Stimulated activated CD4-positive, alpha-beta T cell treated with anti-CD3 and anti-CD28 coated beads, Interleukin-12 subunit alpha, Interleukin-12 subunit beta, amount 100 ng/mL, for 48 hours (primary cell): ENCODE results near the gene CFAP206.

ENCODE experiments used
- DNase-seq, 3 donors: peaks; one replicate each; pipeline ENCODE4 v3.0.0-alpha.2; 2020; ENCODE audit warnings: low read depth in 2 of 3, low spot score in 1 of 3

Gene CFAP206

GRCh38 chr6:87407901-87408720 is at the start of gene CFAP206:
Gene CFAP206, plus strand, starts transcription at chr6:87407972. Its CDS starts 1,868 bp downstream, at chr6:87409840.
- peak; percentile 60 to 70 (median 60) for DNase-seq

GRCh38 chr6:87364602-87365252 is 43.0 kb upstream of the CFAP206 start:
- no peak for DNase-seq

- DNase-seq: no peak
Measured at GRCh38 chr6:87366072-87366827, 41.5 kb upstream of the CFAP206 start.

GRCh38 chr6:87366899-87367298 is 40.9 kb upstream of the CFAP206 start:
- DNase-seq: no peak

- no peak for DNase-seq
Measured at GRCh38 chr6:87373377-87373776, 34.4 kb upstream of the CFAP206 start.

- no peak for DNase-seq
Measured at GRCh38 chr6:87375315-87375714, 32.5 kb upstream of the CFAP206 start.

- no peak for DNase-seq
Measured at GRCh38 chr6:87376643-87377042, 31.1 kb upstream of the CFAP206 start.

- no peak for DNase-seq
Measured at GRCh38 chr6:87378947-87379346, 28.8 kb upstream of the CFAP206 start.

- DNase-seq: no peak
Measured at GRCh38 chr6:87382861-87383260, 24.9 kb upstream of the CFAP206 start.

- no peak for DNase-seq
Measured at GRCh38 chr6:87384038-87384437, 23.7 kb upstream of the CFAP206 start.

- no peak for DNase-seq
Measured at GRCh38 chr6:87384449-87384848, 23.3 kb upstream of the CFAP206 start.

- no peak for DNase-seq
Measured at GRCh38 chr6:87391334-87391733, 16.4 kb upstream of the CFAP206 start.

GRCh38 chr6:87393026-87393622 is 14.6 kb upstream of the CFAP206 start:
- peak in 1 of 3 donors; percentile 62 for DNase-seq

GRCh38 chr6:87395431-87395830 is 12.3 kb upstream of the CFAP206 start:
- no peak for DNase-seq

GRCh38 chr6:87396595-87397392 is 11.0 kb upstream of the CFAP206 start:
- no peak for DNase-seq

- DNase-seq: no peak
Measured at GRCh38 chr6:87397656-87398055, 10.1 kb upstream of the CFAP206 start.

GRCh38 chr6:87401832-87402231 is 5.9 kb upstream of the CFAP206 start:
- no peak for DNase-seq

- no peak for DNase-seq
Measured at GRCh38 chr6:87407561-87407900, 241 bp upstream of the CFAP206 start.

GRCh38 chr6:87408721-87409155 is 966 bp downstream of the CFAP206 start:
- DNase-seq: no peak

- no peak for DNase-seq
Measured at GRCh38 chr6:87419266-87419665, 11.5 kb downstream of the CFAP206 start.

GRCh38 chr6:87420360-87420759 is 12.6 kb downstream of the CFAP206 start:
- no peak for DNase-seq
